ENCODE data around the gene VWA1. TPM values are rescaled to one million over a fixed set of nuclear protein-coding genes. Genes with fewer than 3 reads are reported as not detected.
"Not testable (repeated sequence)": the region's sequence is repeated elsewhere in the genome, so short reads cannot be mapped to it uniquely, and the experiment has no call there.

The VWA1 gene
- total RNA-seq, 2 experiments from 2014 or later: 0.36 to 0.85 TPM

GRCh38 chr1:1422465-1423244 lies 12.8 kb upstream of the VWA1 start:
- no peaks in the 10 kb centered on the region for H3K9me3 Mint-ChIP-seq
- DNase-seq: no peak
- H3K36me3 Mint-ChIP-seq: no peaks in the 10 kb centered on the region
- POLR2A ChIA-PET: no interaction called here
- H3K27ac Mint-ChIP-seq: no peak overlapping the region
- no peak for ATAC-seq (ENCODE audit: low read depth)
- H3K4me1 Mint-ChIP-seq: peaks cover 17% of the 10 kb centered on the region
- peaks cover 21% of the 10 kb centered on the region for H3K27me3 Mint-ChIP-seq
- no peak overlapping the region for H3K4me3 Mint-ChIP-seq

GRCh38 chr1:1423245-1423597 lies 12.3 kb upstream of the VWA1 start:
- H3K36me3 Mint-ChIP-seq: no peaks in the 10 kb centered on the region
- POLR2A ChIA-PET: interaction anchor here (0.6 to 1.8 kb wide), 2 partner anchors 16 to 596 kb away, joined by 3 to 5 read pairs; partner anchors contain the start of gene GABRD
- peaks cover 12% of the 10 kb centered on the region for H3K4me1 Mint-ChIP-seq
- no peak for DNase-seq
- no peak for ATAC-seq (ENCODE audit: low read depth)
- no peak overlapping the region for H3K27ac Mint-ChIP-seq
- H3K4me3 Mint-ChIP-seq: no peak overlapping the region
- no peaks in the 10 kb centered on the region for H3K9me3 Mint-ChIP-seq
- peaks cover 21% of the 10 kb centered on the region for H3K27me3 Mint-ChIP-seq

- H3K4me1 Mint-ChIP-seq: peaks cover 10% of the 10 kb centered on the region
- no peaks in the 10 kb centered on the region for H3K36me3 Mint-ChIP-seq
- ATAC-seq (ENCODE audit: low read depth) (no peak), DNase-seq (no peak)
- H3K9me3 Mint-ChIP-seq: no peaks in the 10 kb centered on the region
- no peak overlapping the region for H3K27ac Mint-ChIP-seq
- H3K27me3 Mint-ChIP-seq: peaks cover 34% of the 10 kb centered on the region
- H3K4me3 Mint-ChIP-seq: no peak overlapping the region
- POLR2A ChIA-PET: interaction anchor here (0.7 to 1.8 kb wide), 2 partner anchors 17 to 188 kb away, joined by 3 to 5 read pairs; no protein-coding TSS in a partner anchor
These were observed 10.8 kb upstream of the VWA1 start for GRCh38 chr1:1424707-1425106.

- no peaks in the 10 kb centered on the region for H3K36me3 Mint-ChIP-seq
- POLR2A ChIA-PET: interaction anchor here (0.7 kb wide), 1 partner anchor 189 kb away, joined by 3 read pairs; no protein-coding TSS in a partner anchor
- H3K9me3 Mint-ChIP-seq: no peaks in the 10 kb centered on the region
- no peak overlapping the region for H3K27ac Mint-ChIP-seq
- DNase-seq (no peak), ATAC-seq (ENCODE audit: low read depth) (no peak)
- peaks cover 36% of the 10 kb centered on the region for H3K27me3 Mint-ChIP-seq
- H3K4me3 Mint-ChIP-seq: no peak overlapping the region
- peaks cover 10% of the 10 kb centered on the region for H3K4me1 Mint-ChIP-seq
These were observed 10.1 kb upstream of the VWA1 start for GRCh38 chr1:1425426-1425752.

GRCh38 chr1:1425753-1426495 lies 9.6 kb upstream of the VWA1 start:
- peaks cover 10% of the 10 kb centered on the region for H3K4me1 Mint-ChIP-seq
- peak overlapping the region; percentile 8 for H3K27ac Mint-ChIP-seq
- H3K27me3 Mint-ChIP-seq: peaks cover 33% of the 10 kb centered on the region
- no peaks in the 10 kb centered on the region for H3K9me3 Mint-ChIP-seq
- H3K36me3 Mint-ChIP-seq: no peaks in the 10 kb centered on the region
- no peak for ATAC-seq (ENCODE audit: low read depth)
- DNase-seq: peak; percentile 39
- no peak overlapping the region for H3K4me3 Mint-ChIP-seq
- POLR2A ChIA-PET: interaction anchor here (0.6 kb wide), 1 partner anchor 15 kb away, joined by 4 read pairs; no protein-coding TSS in a partner anchor

GRCh38 chr1:1426496-1427105 lies 8.9 kb upstream of the VWA1 start:
- POLR2A ChIA-PET: interaction anchor here (0.6 kb wide), 1 partner anchor 15 kb away, joined by 4 read pairs; no protein-coding TSS in a partner anchor
- Mint-ChIP-seq H3K27me3 (peaks cover 33% of the 10 kb centered on the region), H3K9me3 (no peaks in the 10 kb centered on the region), H3K36me3 (no peaks in the 10 kb centered on the region), H3K4me3 (no peak overlapping the region), H3K27ac (peak overlapping the region; percentile 8), H3K4me1 (peaks cover 10% of the 10 kb centered on the region)
- ATAC-seq (ENCODE audit: low read depth) (no peak), DNase-seq (peak; percentile 35)

GRCh38 chr1:1427106-1427819 lies 8.2 kb upstream of the VWA1 start:
- H3K27ac Mint-ChIP-seq: no peak overlapping the region
- H3K4me1 Mint-ChIP-seq: peaks cover 10% of the 10 kb centered on the region
- DNase-seq (no peak), ATAC-seq (ENCODE audit: low read depth) (no peak)
- H3K27me3 Mint-ChIP-seq: peaks cover 33% of the 10 kb centered on the region
- POLR2A ChIA-PET: no interaction called here
- no peaks in the 10 kb centered on the region for H3K9me3 Mint-ChIP-seq
- H3K36me3 Mint-ChIP-seq: no peaks in the 10 kb centered on the region
- H3K4me3 Mint-ChIP-seq: no peak overlapping the region

GRCh38 chr1:1427820-1428148 lies 7.7 kb upstream of the VWA1 start:
- H3K9me3 Mint-ChIP-seq: no peaks in the 10 kb centered on the region
- no peak for DNase-seq
- H3K4me3 Mint-ChIP-seq: no peak overlapping the region
- no peak overlapping the region for H3K27ac Mint-ChIP-seq
- no peak for ATAC-seq (ENCODE audit: low read depth)
- H3K27me3 Mint-ChIP-seq: peaks cover 32% of the 10 kb centered on the region
- peaks cover 7% of the 10 kb centered on the region for H3K4me1 Mint-ChIP-seq
- no peaks in the 10 kb centered on the region for H3K36me3 Mint-ChIP-seq
- POLR2A ChIA-PET: no interaction called here

GRCh38 chr1:1428174-1428573 lies 7.3 kb upstream of the VWA1 start:
- ATAC-seq (ENCODE audit: low read depth): no peak
- H3K36me3 Mint-ChIP-seq: no peaks in the 10 kb centered on the region
- H3K27me3 Mint-ChIP-seq: peaks cover 28% of the 10 kb centered on the region
- DNase-seq: no peak
- H3K4me3 Mint-ChIP-seq: no peak overlapping the region
- POLR2A ChIA-PET: no interaction called here
- H3K27ac Mint-ChIP-seq: no peak overlapping the region
- H3K4me1 Mint-ChIP-seq: peaks cover 3% of the 10 kb centered on the region
- H3K9me3 Mint-ChIP-seq: no peaks in the 10 kb centered on the region

GRCh38 chr1:1428967-1429366 lies 6.5 kb upstream of the VWA1 start:
- H3K9me3 Mint-ChIP-seq; H3K4me1 Mint-ChIP-seq; ATAC-seq (ENCODE audit: low read depth); DNase-seq; POLR2A ChIA-PET; H3K27ac Mint-ChIP-seq; H3K36me3 Mint-ChIP-seq; H3K4me3 Mint-ChIP-seq: not testable (repeated sequence)
- peaks cover 27% of the 10 kb centered on the region for H3K27me3 Mint-ChIP-seq

GRCh38 chr1:1429671-1430073 lies 5.8 kb upstream of the VWA1 start:
- no peaks in the 10 kb centered on the region for H3K36me3 Mint-ChIP-seq
- no peak overlapping the region for H3K27ac Mint-ChIP-seq
- POLR2A ChIA-PET: no interaction called here

GRCh38 chr1:1430114-1430982 lies 5.1 kb upstream of the VWA1 start:
- Mint-ChIP-seq H3K4me1 (peaks cover 5% of the 10 kb centered on the region), H3K27ac (no peak overlapping the region), H3K27me3 (peaks cover 28% of the 10 kb centered on the region), H3K9me3 (no peaks in the 10 kb centered on the region), H3K4me3 (no peak overlapping the region), H3K36me3 (no peaks in the 10 kb centered on the region)
- POLR2A ChIA-PET: no interaction called here
- no peak for DNase-seq
- ATAC-seq (ENCODE audit: low read depth): no peak

More at GRCh38 chr1:1429671-1430073, 5.8 kb upstream of the VWA1 start:
- no peak overlapping the region for H3K4me3 Mint-ChIP-seq
- DNase-seq: no peak
- peaks cover 23% of the 10 kb centered on the region for H3K27me3 Mint-ChIP-seq
- no peak for ATAC-seq (ENCODE audit: low read depth)
- peaks cover 2% of the 10 kb centered on the region for H3K4me1 Mint-ChIP-seq
- no peaks in the 10 kb centered on the region for H3K9me3 Mint-ChIP-seq

All from activated naive CD8-positive, alpha-beta T cell treated with anti-CD3 and anti-CD28 coated beads, Interleukin-2, amount 10 ng/mL, durations not matched to agents 7 days and 5 days (primary cell).